ENCODE measurements around the gene CDC42SE2.
"Not testable (repeated sequence)": the region's sequence is repeated elsewhere in the genome, so short reads cannot be mapped to it uniquely, and the experiment has no call there.

GRCh38 chr5:131271888-131272287 lies 8.0 kb downstream of the CDC42SE2 start:
- TF ChIP-seq CTCF, POLR2A (IDR thresholded peaks at IDR 0.05): not testable (repeated sequence)

Data from esophagus squamous epithelium (tissue), 4 donors.